A673 (cell line): ENCODE results near the gene SCGB2B2.

Experiments
- CTCF ChIP-seq: fragments of 300-800, 200-600 bp; sonication (generic); conservative IDR thresholded peaks from 2 replicates; pipeline ENCODE4 v1.5.1; 2017; ENCODE audit warnings: low read depth, mild to moderate bottlenecking, antibody characterized with exemption, low read length, moderate library complexity, mixed read lengths
- EZH2 ChIP-seq: fragments of 200-600 bp; sonication (generic); IDR thresholded peaks from 2 replicates; pipeline ENCODE4 v1.6.1; 2017; ENCODE audit warnings: borderline replicate concordance, low read depth, mild to moderate bottlenecking, mixed read lengths, antibody characterized with exemption, low read length; ENCODE audit not compliant: poor library complexity, severe bottlenecking

GRCh38 chr19:34713262-34713637 is 36.3 kb upstream of the SCGB2B2 start:
- TF ChIP-seq EZH2: no peak
- TF ChIP-seq CTCF: no peak
